ENCODE data around the gene LYVE1. TPM values are rescaled to one million over a fixed set of nuclear protein-coding genes. Genes with fewer than 3 reads are reported as not detected.
A peak's percentile ranks its signal among the peaks of the same experiment; 100 is the strongest.
"Not testable (repeated sequence)": the region's sequence is repeated elsewhere in the genome, so short reads cannot be mapped to it uniquely, and the experiment has no call there.

The LYVE1 gene
- total RNA-seq, 2 donors from 2014 or later = not detected

DNA sequence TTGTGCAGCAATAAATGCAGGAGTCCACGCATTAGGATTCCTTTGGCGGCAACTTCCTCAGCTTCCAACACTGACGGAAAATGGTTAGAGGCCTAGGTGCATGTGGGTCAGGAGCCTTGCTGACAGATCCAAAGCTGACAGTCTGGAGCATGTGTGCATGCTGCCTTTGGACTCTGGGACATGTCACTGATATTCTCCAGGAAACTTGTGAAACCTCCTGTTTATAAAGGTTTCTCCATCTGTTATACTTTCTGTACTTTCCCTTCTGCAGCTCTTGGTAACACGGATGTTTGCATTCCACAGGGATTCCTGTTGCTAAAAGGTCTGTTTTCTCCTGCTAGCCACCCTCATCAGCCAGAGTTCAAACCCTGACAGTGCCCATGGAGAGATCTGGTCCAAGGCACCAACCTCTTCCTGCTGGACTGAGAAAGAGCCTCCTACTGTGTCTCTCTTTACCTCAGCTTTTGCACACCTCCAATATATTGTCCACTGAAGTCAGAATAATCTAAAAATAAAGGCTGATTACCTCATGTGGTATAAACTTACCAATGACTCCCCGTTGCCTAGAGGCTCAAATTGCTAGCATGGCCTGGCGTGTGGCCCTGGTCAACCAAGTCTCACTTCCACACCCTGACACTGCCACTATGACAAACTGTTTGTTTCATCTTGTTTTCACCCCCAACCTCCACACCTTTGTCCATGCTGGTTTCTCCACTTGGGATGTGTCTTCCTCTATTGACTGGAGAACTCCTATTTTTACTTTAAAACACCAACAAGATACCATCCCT, 31.1 kb upstream of the LYVE1 start:
- Histone ChIP-seq H3K4me3 (ENCODE audit: low read length) (no peak overlapping the region), H3K9me3 (ENCODE audit: control insufficient read depth, low read length) (peaks cover 4% of the 10 kb centered on the region), H3K27ac (ENCODE audit: low read depth, low read length) (no peak overlapping the region), H3K4me1 (ENCODE audit: control insufficient read depth, insufficient read depth, low read length) (no peaks in the 10 kb centered on the region), H3K36me3 (ENCODE audit: control insufficient read depth, insufficient read depth, low read length) (no peaks in the 10 kb centered on the region), H3K9ac (ENCODE audit: extremely low read depth, low read length, poor library complexity, severe bottlenecking) (no peak overlapping the region), H3K27me3 (ENCODE audit: control insufficient read depth, insufficient read depth, low read length, poor library complexity, severe bottlenecking) (no peaks in the 10 kb centered on the region)
- peaks cover 3% of the 10 kb centered on the region for H3K4me1 Mint-ChIP-seq
- peak overlapping the region; percentile 24 for H3K27ac Mint-ChIP-seq
- H3K4me3 Mint-ChIP-seq = no peak overlapping the region
- WGBS, 2 experiments (ENCODE audit: insufficient coverage in 1 of 2, insufficient read length in 1 of 2) = 91 to 97% methylated on average over 6 of the region's 6 CpGs
- no peaks in the 10 kb centered on the region for H3K27me3 Mint-ChIP-seq (ENCODE audit: insufficient read depth)
- H3K9me3 Mint-ChIP-seq = peaks cover 8% of the 10 kb centered on the region
- peaks cover 1% of the 10 kb centered on the region for H3K36me3 Mint-ChIP-seq (ENCODE audit: low read depth)
- DNase-seq = no peak
- no peak for TF ChIP-seq CTCF (conservative IDR thresholded peaks at IDR 0.05)

DNA sequence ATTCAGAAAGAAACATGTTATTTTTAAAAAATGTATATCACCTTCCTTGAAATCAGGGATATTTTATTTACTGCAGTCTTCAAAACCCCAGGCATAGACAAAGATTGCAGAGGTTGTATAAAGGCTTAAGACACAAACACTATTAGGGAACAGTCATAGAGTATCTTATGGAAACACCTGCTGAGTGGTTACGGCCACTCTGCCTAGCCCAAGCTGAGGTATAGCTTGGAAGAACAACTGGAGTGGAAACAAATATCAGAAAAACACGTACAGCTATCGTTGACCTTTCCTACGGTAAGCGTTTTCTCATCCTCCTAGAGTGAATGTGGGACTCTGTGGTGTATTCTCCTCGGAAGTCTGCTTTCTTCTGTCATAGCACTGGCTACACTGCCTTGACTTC, 30.4 kb upstream of the LYVE1 start:
- H3K27me3 Mint-ChIP-seq (ENCODE audit: insufficient read depth) = no peaks in the 10 kb centered on the region
- no peaks in the 10 kb centered on the region for H3K36me3 ChIP-seq (ENCODE audit: control insufficient read depth, insufficient read depth, low read length)
- no peaks in the 10 kb centered on the region for H3K4me1 Mint-ChIP-seq
- TF ChIP-seq CTCF (conservative IDR thresholded peaks at IDR 0.05) = no peak
- H3K9me3 Mint-ChIP-seq = peaks cover 8% of the 10 kb centered on the region
- H3K36me3 Mint-ChIP-seq (ENCODE audit: low read depth) = peaks cover 1% of the 10 kb centered on the region
- no peaks in the 10 kb centered on the region for H3K4me1 ChIP-seq (ENCODE audit: control insufficient read depth, insufficient read depth, low read length)
- peaks cover 4% of the 10 kb centered on the region for H3K9me3 ChIP-seq (ENCODE audit: control insufficient read depth, low read length)
- H3K4me3 Mint-ChIP-seq = no peak overlapping the region
- no peak overlapping the region for H3K27ac Mint-ChIP-seq
- H3K4me3 ChIP-seq (ENCODE audit: low read length) = no peak overlapping the region
- H3K27me3 ChIP-seq (ENCODE audit: control insufficient read depth, insufficient read depth, low read length, poor library complexity, severe bottlenecking) = no peaks in the 10 kb centered on the region
- H3K9ac ChIP-seq (ENCODE audit: extremely low read depth, low read length, poor library complexity, severe bottlenecking) = no peak overlapping the region
- H3K27ac ChIP-seq (ENCODE audit: low read depth, low read length) = no peak overlapping the region
- WGBS, 2 experiments (ENCODE audit: insufficient coverage in 1 of 2, insufficient read length in 1 of 2) = 92 to 94% methylated on average over 5 to 6 of the region's 6 CpGs
- no peak for DNase-seq

GRCh38 chr11:10597877-10598351, 29.4 kb upstream of the LYVE1 start:
- Mint-ChIP-seq H3K9me3 (peaks cover 8% of the 10 kb centered on the region), H3K36me3 (ENCODE audit: low read depth) (peaks cover 1% of the 10 kb centered on the region), H3K4me3 (no peak overlapping the region), H3K27me3 (ENCODE audit: insufficient read depth) (no peaks in the 10 kb centered on the region), H3K4me1 (peaks cover 6% of the 10 kb centered on the region), H3K27ac (no peak overlapping the region)
- H3K36me3 ChIP-seq (ENCODE audit: control insufficient read depth, insufficient read depth, low read length) = no peaks in the 10 kb centered on the region
- no peaks in the 10 kb centered on the region for H3K4me1 ChIP-seq (ENCODE audit: control insufficient read depth, insufficient read depth, low read length)
- WGBS, 2 experiments (ENCODE audit: insufficient coverage in 1 of 2, insufficient read length in 1 of 2) = 78 to 95% methylated on average over 1 to 2 of the region's 2 CpGs
- H3K27ac ChIP-seq (ENCODE audit: low read depth, low read length) = no peak overlapping the region
- H3K27me3 ChIP-seq (ENCODE audit: control insufficient read depth, insufficient read depth, low read length, poor library complexity, severe bottlenecking) = no peaks in the 10 kb centered on the region
- no peak for TF ChIP-seq CTCF (conservative IDR thresholded peaks at IDR 0.05)
- H3K9me3 ChIP-seq (ENCODE audit: control insufficient read depth, low read length) = peaks cover 4% of the 10 kb centered on the region
- H3K4me3 ChIP-seq (ENCODE audit: low read length) = no peak overlapping the region
- H3K9ac ChIP-seq (ENCODE audit: extremely low read depth, low read length, poor library complexity, severe bottlenecking) = no peak overlapping the region
- no peak for DNase-seq

- peaks cover 20% of the 10 kb centered on the region for H3K4me1 Mint-ChIP-seq
- DNase-seq; H3K9ac ChIP-seq (ENCODE audit: extremely low read depth, low read length, poor library complexity, severe bottlenecking); H3K4me3 Mint-ChIP-seq; H3K27me3 ChIP-seq (ENCODE audit: control insufficient read depth, insufficient read depth, low read length, poor library complexity, severe bottlenecking); H3K27ac ChIP-seq (ENCODE audit: low read depth, low read length); H3K4me3 ChIP-seq (ENCODE audit: low read length); H3K36me3 Mint-ChIP-seq (ENCODE audit: low read depth); H3K27ac Mint-ChIP-seq; H3K4me1 ChIP-seq (ENCODE audit: control insufficient read depth, insufficient read depth, low read length); H3K36me3 ChIP-seq (ENCODE audit: control insufficient read depth, insufficient read depth, low read length); H3K9me3 ChIP-seq (ENCODE audit: control insufficient read depth, low read length); H3K9me3 Mint-ChIP-seq; H3K27me3 Mint-ChIP-seq (ENCODE audit: insufficient read depth): not testable (repeated sequence)
- 77 to 100% methylated on average over 1 to 2 of the region's 2 CpGs for WGBS, 2 experiments (ENCODE audit: insufficient coverage in 1 of 2, insufficient read length in 1 of 2)
Measured at GRCh38 chr11:10595840-10596239, 27.4 kb upstream of the LYVE1 start.

Measured in endodermal cell (in vitro differentiated cells).